Measurements from ENCODE around the gene LSAMP. TPM values are rescaled to one million over a fixed set of nuclear protein-coding genes. Genes with fewer than 3 reads are reported as not detected.
A peak's percentile ranks its signal among the peaks of the same experiment; 100 is the strongest.

LSAMP gene
- polyA plus RNA-seq, 3 donors, result not detected

GRCh38 chr3:116039651-116039985 is 405.7 kb downstream of the LSAMP start:
- Mint-ChIP-seq H3K4me1 (peaks cover 28% of the 10 kb centered on the region), H3K36me3 (no peaks in the 10 kb centered on the region), H3K27ac (peak overlapping the region in 3 of 7 donors; percentile 0 to 86 (median 20)), H3K9me3 (peaks cover 0 to 4% (median 2%) of the 10 kb centered on the region in 7 donors), H3K27me3 (ENCODE audit: low read depth in 3 of 3) (no peaks in the 10 kb centered on the region), H3K4me3 (no peak overlapping the region)
- WGBS (ENCODE audit: insufficient coverage), result 14% methylated on average over 1 of the region's 4 CpGs
- DNase-seq, result no peak
- Histone ChIP-seq H3K79me2 (ENCODE audit: insufficient read depth, low read length) (no peaks in the 10 kb centered on the region), H3K27me3 (ENCODE audit: control insufficient read depth in 2 of 2, insufficient read depth in 2 of 2, low read length in 2 of 2) (no peaks in the 10 kb centered on the region), H2AFZ (ENCODE audit: insufficient read depth, low read depth, low read length, poor library complexity, severe bottlenecking) (peak overlapping the region; percentile 32), H3K4me3 (replicated peaks in 1 of 3; ENCODE audit: low read depth in 2 of 3, low read length in 3 of 3) (peak overlapping the region in 1 of 3 experiments; percentile 26), H3K36me3 (replicated peaks in 1 of 2; ENCODE audit: control insufficient read depth in 1 of 2, insufficient read depth in 2 of 2, low read length in 2 of 2) (no peaks in the 10 kb centered on the region), H3K9me3 (replicated peaks in 1 of 2; ENCODE audit: control insufficient read depth in 1 of 2, insufficient read depth in 1 of 2, low read length in 2 of 2) (no peaks in the 10 kb centered on the region), H3K27ac (ENCODE audit: low read depth in 1 of 2, low read length in 2 of 2) (peak overlapping the region in 1 of 2 donors; percentile 57), H4K20me1 (ENCODE audit: insufficient read depth, low read length) (no peaks in the 10 kb centered on the region), H3K4me2 (replicated peaks; ENCODE audit: extremely low read depth, low read length, poor library complexity, severe bottlenecking) (peak overlapping the region; percentile 41), H3K9ac (ENCODE audit: insufficient read depth, low read length, poor library complexity, severe bottlenecking) (no peak overlapping the region), H3K4me1 (ENCODE audit: control insufficient read depth in 1 of 2, insufficient read depth in 2 of 2, low read length in 2 of 2) (peaks cover 28 to 31% of the 10 kb centered on the region in 2 donors)
- TF ChIP-seq CTCF (IDR thresholded peaks at IDR 0.05), result no peak
- intact Hi-C loops (cut with micrococcal nuclease), result no loop called here

- H3K27me3 ChIP-seq (ENCODE audit: control insufficient read depth in 2 of 2, insufficient read depth in 2 of 2, low read length in 2 of 2), result no peaks in the 10 kb centered on the region
- no peaks in the 10 kb centered on the region for H3K9me3 ChIP-seq (replicated peaks in 1 of 2; ENCODE audit: control insufficient read depth in 1 of 2, insufficient read depth in 1 of 2, low read length in 2 of 2)
- intact Hi-C loops (cut with micrococcal nuclease), result no loop called here
- H3K4me1 ChIP-seq (ENCODE audit: control insufficient read depth in 1 of 2, insufficient read depth in 2 of 2, low read length in 2 of 2), result peaks cover 28 to 31% of the 10 kb centered on the region in 2 donors
- H3K4me3 ChIP-seq (replicated peaks in 1 of 3; ENCODE audit: low read depth in 2 of 3, low read length in 3 of 3), result peak overlapping the region in 1 of 3 experiments; percentile 26
- no peak overlapping the region for H3K4me3 Mint-ChIP-seq
- no CpG with 5 or more reads among the region's 1 CpG for whole genome bisulfite sequencing (ENCODE audit: insufficient coverage)
- peak overlapping the region in 1 of 2 donors; percentile 57 for H3K27ac ChIP-seq (ENCODE audit: low read depth in 1 of 2, low read length in 2 of 2)
- H3K36me3 ChIP-seq (replicated peaks in 1 of 2; ENCODE audit: control insufficient read depth in 1 of 2, insufficient read depth in 2 of 2, low read length in 2 of 2), result no peaks in the 10 kb centered on the region
- H3K27ac Mint-ChIP-seq, result peak overlapping the region; percentile 34 to 87 (median 63)
- peak; percentile 3 to 10 (median 6) for DNase-seq
- TF ChIP-seq CTCF (IDR thresholded peaks at IDR 0.05), result no peak
- H2AFZ ChIP-seq (ENCODE audit: insufficient read depth, low read depth, low read length, poor library complexity, severe bottlenecking), result peak overlapping the region; percentile 32
- H3K79me2 ChIP-seq (ENCODE audit: insufficient read depth, low read length), result no peaks in the 10 kb centered on the region
- H3K9me3 Mint-ChIP-seq, result peaks cover 0 to 4% (median 2%) of the 10 kb centered on the region in 7 donors
- peak overlapping the region; percentile 41 for H3K4me2 ChIP-seq (replicated peaks; ENCODE audit: extremely low read depth, low read length, poor library complexity, severe bottlenecking)
- H3K27me3 Mint-ChIP-seq (ENCODE audit: low read depth in 3 of 3), result no peaks in the 10 kb centered on the region
- no peaks in the 10 kb centered on the region for H3K36me3 Mint-ChIP-seq
- peaks cover 28% of the 10 kb centered on the region for H3K4me1 Mint-ChIP-seq
- H4K20me1 ChIP-seq (ENCODE audit: insufficient read depth, low read length), result no peaks in the 10 kb centered on the region
- no peak overlapping the region for H3K9ac ChIP-seq (ENCODE audit: insufficient read depth, low read length, poor library complexity, severe bottlenecking)
These were observed 406.2 kb downstream of the LSAMP start for GRCh38 chr3:116038968-116039650.
